ENCODE results near the gene IDE.

DNA sequence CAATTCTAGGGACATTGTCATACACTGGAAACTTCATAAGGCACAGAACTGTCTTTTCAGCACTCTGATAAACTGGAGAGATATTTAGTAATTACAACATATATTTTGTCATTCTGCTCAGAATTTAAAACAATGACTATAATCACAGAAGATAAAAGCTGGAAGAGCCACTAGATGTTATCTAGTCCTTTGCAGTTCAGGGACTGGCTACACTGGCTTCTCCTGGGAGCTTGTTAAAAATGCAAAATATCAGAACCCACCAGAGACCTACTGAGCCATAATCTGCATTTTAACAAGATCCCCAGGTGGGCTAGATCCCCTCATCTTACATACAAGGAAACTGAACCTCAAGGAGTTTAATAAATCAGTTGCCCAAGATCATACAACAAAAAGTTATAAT lies 32.3 kb downstream of the IDE start:
- TF ChIP-seq JUNB (IDR thresholded peaks at IDR 0.05): no peak
- TF ChIP-seq NR2C2 (IDR thresholded peaks at IDR 0.05; ENCODE audit: borderline replicate concordance, control insufficient read depth, insufficient read length, low read depth): no peak
- TF ChIP-seq TBL1XR1 (IDR thresholded peaks at IDR 0.05; ENCODE audit: low read depth, low read length): no peak
- TF ChIP-seq HDAC2 (IDR thresholded peaks at IDR 0.05): no peak
- no peak for TF ChIP-seq SMAD5 (IDR thresholded peaks at IDR 0.05; ENCODE audit: low read depth)
- no peak for TF ChIP-seq FOXK2 (IDR thresholded peaks at IDR 0.05)
- TF ChIP-seq POLR2A (IDR thresholded peaks at IDR 0.05; ENCODE audit: low read depth, low read length): no peak
- TF ChIP-seq LARP7 (IDR thresholded peaks at IDR 0.05): no peak
- TF ChIP-seq, protein P1, sequence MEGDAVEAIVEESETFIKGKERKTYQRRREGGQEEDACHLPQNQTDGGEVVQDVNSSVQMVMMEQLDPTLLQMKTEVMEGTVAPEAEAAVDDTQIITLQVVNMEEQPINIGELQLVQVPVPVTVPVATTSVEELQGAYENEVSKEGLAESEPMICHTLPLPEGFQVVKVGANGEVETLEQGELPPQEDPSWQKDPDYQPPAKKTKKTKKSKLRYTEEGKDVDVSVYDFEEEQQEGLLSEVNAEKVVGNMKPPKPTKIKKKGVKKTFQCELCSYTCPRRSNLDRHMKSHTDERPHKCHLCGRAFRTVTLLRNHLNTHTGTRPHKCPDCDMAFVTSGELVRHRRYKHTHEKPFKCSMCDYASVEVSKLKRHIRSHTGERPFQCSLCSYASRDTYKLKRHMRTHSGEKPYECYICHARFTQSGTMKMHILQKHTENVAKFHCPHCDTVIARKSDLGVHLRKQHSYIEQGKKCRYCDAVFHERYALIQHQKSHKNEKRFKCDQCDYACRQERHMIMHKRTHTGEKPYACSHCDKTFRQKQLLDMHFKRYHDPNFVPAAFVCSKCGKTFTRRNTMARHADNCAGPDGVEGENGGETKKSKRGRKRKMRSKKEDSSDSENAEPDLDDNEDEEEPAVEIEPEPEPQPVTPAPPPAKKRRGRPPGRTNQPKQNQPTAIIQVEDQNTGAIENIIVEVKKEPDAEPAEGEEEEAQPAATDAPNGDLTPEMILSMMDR (IDR thresholded peaks at IDR 0.05 in 2 of 3, conservative IDR thresholded peaks at IDR 0.05 in 1 of 3; ENCODE audit: control insufficient read depth in 2 of 3, extremely low read depth in 1 of 3, insufficient read depth in 1 of 3, low read depth in 3 of 3, low read length in 3 of 3): no peak

Data from GM12878 (cell line).